GM23248 (cell line): ENCODE data around the gene AJM1.

Experiments used
- EZH2 ChIP-seq: fragments of 200-600 bp; sonication (generic); IDR thresholded peaks from 2 replicates; pipeline ENCODE4 v1.6.1; 2018; ENCODE audit warnings: antibody characterized with exemption, mild to moderate bottlenecking; ENCODE audit not compliant: insufficient read depth, poor library complexity, severe bottlenecking
- EZH2phosphoT487 ChIP-seq: fragments of 200-600 bp; sonication (generic); IDR thresholded peaks from 2 replicates; pipeline ENCODE4 v1.6.1; 2018; ENCODE audit warnings: antibody characterized with exemption, moderate library complexity, mild to moderate bottlenecking, low read depth; ENCODE audit not compliant: insufficient read depth

- TF ChIP-seq EZH2 (no peak), EZH2phosphoT487 (no peak)
Observed at GRCh38 chr9:136840877-136841645, 1.2 kb upstream of the AJM1 start.
